Mesenchymal stem cell (in vitro differentiated cells and primary cell): ENCODE measurements around the gene MICAL1. TPM values are rescaled to one million over a fixed set of nuclear protein-coding genes. Genes with fewer than 3 reads are reported as not detected.

Experiments
- DNase-seq: peaks from one replicate; pipeline ENCODE4 v3.0.0-alpha.2; 2013
- H2AFZ ChIP-seq: one replicate; pipeline ENCODE4 v1.6.1; 2013; ENCODE audit warnings: low read depth, mild to moderate bottlenecking, control low read depth, inconsistent platforms, low read length, moderate library complexity
- H2AK5ac ChIP-seq: 2 replicates; pipeline ENCODE4 v1.6.1; 2013; ENCODE audit warnings: low read length, moderate library complexity, mild to moderate bottlenecking, inconsistent platforms; ENCODE audit not compliant: severe bottlenecking
- H2BK120ac ChIP-seq: one replicate; pipeline ENCODE4 v1.6.1; 2013; ENCODE audit warnings: low read depth, mild to moderate bottlenecking, inconsistent platforms, low read length, moderate library complexity
- H2BK12ac ChIP-seq, 2 experiments: one replicate each; pipeline ENCODE4 v1.6.1; 2013; ENCODE audit warnings: inconsistent platforms in 2 of 2, low read length in 2 of 2, mild to moderate bottlenecking in 2 of 2, moderate library complexity in 2 of 2, control low read depth in 1 of 2
- H2BK15ac ChIP-seq: one replicate; pipeline ENCODE4 v1.6.1; 2013; ENCODE audit warnings: mild to moderate bottlenecking, low read depth, inconsistent platforms; ENCODE audit not compliant: poor library complexity, severe bottlenecking
- H2BK5ac ChIP-seq: 2 replicates; pipeline ENCODE4 v1.6.1; 2013; ENCODE audit warnings: low read depth, mild to moderate bottlenecking, low read length, control low read depth, inconsistent platforms; ENCODE audit not compliant: poor library complexity, severe bottlenecking
- H3K14ac ChIP-seq, 2 experiments: one replicate each; pipeline ENCODE4 v1.6.1; 2013; ENCODE audit warnings: inconsistent platforms in 2 of 2, low read length in 2 of 2, control low read depth in 1 of 2, mild to moderate bottlenecking in 1 of 2, moderate library complexity in 1 of 2
- H3K18ac ChIP-seq, 2 experiments: one replicate each; pipeline ENCODE4 v1.6.1; 2013; ENCODE audit warnings: inconsistent platforms in 2 of 2, low read length in 2 of 2, control low read depth in 1 of 2, low read depth in 1 of 2, mild to moderate bottlenecking in 1 of 2
- H3K23ac ChIP-seq, 2 experiments: one replicate each; pipeline ENCODE4 v1.6.1; 2013; ENCODE audit warnings: inconsistent platforms in 2 of 2, low read length in 2 of 2, mild to moderate bottlenecking in 2 of 2, moderate library complexity in 2 of 2, control low read depth in 1 of 2
- H3K27ac ChIP-seq: 2 replicates; pipeline ENCODE4 v1.5.1; 2013; ENCODE audit warnings: mild to moderate bottlenecking, moderate library complexity, low read length, control low read depth, inconsistent platforms; ENCODE audit not compliant: poor library complexity, severe bottlenecking
- H3K27me3 ChIP-seq, 2 experiments: 2 replicates each; pipeline versions ENCODE4 v1.6.1 to v1.7.0; 2013; ENCODE audit warnings: low read length in 2 of 2, mild to moderate bottlenecking in 2 of 2, moderate library complexity in 2 of 2, control low read depth in 1 of 2, inconsistent platforms in 1 of 2; ENCODE audit not compliant: control insufficient read depth in 1 of 2, insufficient read depth in 1 of 2
- H3K36me3 ChIP-seq, 2 experiments: 2 replicates each; pipeline versions ENCODE4 v1.6.1 to v1.7.0; 2013; ENCODE audit warnings: low read length in 2 of 2, control low read depth in 1 of 2, inconsistent platforms in 1 of 2, low read depth in 1 of 2, mild to moderate bottlenecking in 1 of 2; ENCODE audit not compliant: insufficient read depth in 2 of 2, control insufficient read depth in 1 of 2
- H3K4ac ChIP-seq, 2 experiments: one replicate each; pipeline ENCODE4 v1.6.1; 2013; ENCODE audit warnings: inconsistent platforms in 2 of 2, low read length in 2 of 2, mild to moderate bottlenecking in 2 of 2, moderate library complexity in 2 of 2, control low read depth in 1 of 2, low read depth in 1 of 2
- H3K4me1 ChIP-seq: 2 replicates; pipeline ENCODE4 v1.6.1; 2013; ENCODE audit warnings: low read depth, low read length, control low read depth; ENCODE audit not compliant: control insufficient read depth, insufficient read depth
- H3K4me2 ChIP-seq: 2 replicates; pipeline ENCODE4 v1.6.1; 2013; ENCODE audit warnings: low read length, mild to moderate bottlenecking, inconsistent platforms; ENCODE audit not compliant: poor library complexity, severe bottlenecking
- H3K4me3 ChIP-seq, 2 experiments: 2 replicates each; pipeline versions ENCODE4 v1.5.1 to v1.7.0; 2013; ENCODE audit warnings: low read length in 2 of 2, mild to moderate bottlenecking in 2 of 2, control low read depth in 1 of 2, low read depth in 1 of 2; ENCODE audit not compliant: insufficient read depth in 1 of 2
- H3K79me1 ChIP-seq: replicated peaks from 2 replicates; pipeline ENCODE4 v1.6.1; 2013; ENCODE audit warnings: mild to moderate bottlenecking, control low read depth, low read length, inconsistent platforms; ENCODE audit not compliant: poor library complexity, severe bottlenecking
- H3K9ac ChIP-seq: 2 replicates; pipeline ENCODE4 v1.7.0; 2013; ENCODE audit warnings: mild to moderate bottlenecking, low read length, moderate library complexity
- H3K9me3 ChIP-seq: 2 replicates; pipeline ENCODE4 v1.7.0; 2013; ENCODE audit warnings: mild to moderate bottlenecking, low read length; ENCODE audit not compliant: control insufficient read depth
- H4K8ac ChIP-seq: one replicate; pipeline ENCODE4 v1.6.1; 2013; ENCODE audit warnings: inconsistent platforms, mild to moderate bottlenecking, low read length, moderate library complexity
- H4K91ac ChIP-seq: one replicate; pipeline ENCODE4 v1.6.1; 2013; ENCODE audit warnings: mild to moderate bottlenecking, low read length, inconsistent platforms
- WGBS: methylation state at CpG from one replicate; pipeline ENCODE4 v1.1.7; 2013; ENCODE audit warnings: mixed read lengths; 5-methylcytosine and 5-hydroxymethylcytosine counted together
- polyA plus RNA-seq, 2 experiments: library from polyadenylated mRNA; stranded (reverse); fragments of 200-250 nt; gene quantifications; one replicate each; pipeline ENCODE4 v1.2.3, GENCODE V29; 2013

The MICAL1 gene, protein sequence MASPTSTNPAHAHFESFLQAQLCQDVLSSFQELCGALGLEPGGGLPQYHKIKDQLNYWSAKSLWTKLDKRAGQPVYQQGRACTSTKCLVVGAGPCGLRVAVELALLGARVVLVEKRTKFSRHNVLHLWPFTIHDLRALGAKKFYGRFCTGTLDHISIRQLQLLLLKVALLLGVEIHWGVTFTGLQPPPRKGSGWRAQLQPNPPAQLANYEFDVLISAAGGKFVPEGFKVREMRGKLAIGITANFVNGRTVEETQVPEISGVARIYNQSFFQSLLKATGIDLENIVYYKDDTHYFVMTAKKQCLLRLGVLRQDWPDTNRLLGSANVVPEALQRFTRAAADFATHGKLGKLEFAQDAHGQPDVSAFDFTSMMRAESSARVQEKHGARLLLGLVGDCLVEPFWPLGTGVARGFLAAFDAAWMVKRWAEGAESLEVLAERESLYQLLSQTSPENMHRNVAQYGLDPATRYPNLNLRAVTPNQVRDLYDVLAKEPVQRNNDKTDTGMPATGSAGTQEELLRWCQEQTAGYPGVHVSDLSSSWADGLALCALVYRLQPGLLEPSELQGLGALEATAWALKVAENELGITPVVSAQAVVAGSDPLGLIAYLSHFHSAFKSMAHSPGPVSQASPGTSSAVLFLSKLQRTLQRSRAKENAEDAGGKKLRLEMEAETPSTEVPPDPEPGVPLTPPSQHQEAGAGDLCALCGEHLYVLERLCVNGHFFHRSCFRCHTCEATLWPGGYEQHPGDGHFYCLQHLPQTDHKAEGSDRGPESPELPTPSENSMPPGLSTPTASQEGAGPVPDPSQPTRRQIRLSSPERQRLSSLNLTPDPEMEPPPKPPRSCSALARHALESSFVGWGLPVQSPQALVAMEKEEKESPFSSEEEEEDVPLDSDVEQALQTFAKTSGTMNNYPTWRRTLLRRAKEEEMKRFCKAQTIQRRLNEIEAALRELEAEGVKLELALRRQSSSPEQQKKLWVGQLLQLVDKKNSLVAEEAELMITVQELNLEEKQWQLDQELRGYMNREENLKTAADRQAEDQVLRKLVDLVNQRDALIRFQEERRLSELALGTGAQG
- 25.7 TPM for polyA plus RNA-seq (2013, experiment 1 of 2)
- polyA plus RNA-seq (2013, experiment 2 of 2): 24.6 TPM

DNA sequence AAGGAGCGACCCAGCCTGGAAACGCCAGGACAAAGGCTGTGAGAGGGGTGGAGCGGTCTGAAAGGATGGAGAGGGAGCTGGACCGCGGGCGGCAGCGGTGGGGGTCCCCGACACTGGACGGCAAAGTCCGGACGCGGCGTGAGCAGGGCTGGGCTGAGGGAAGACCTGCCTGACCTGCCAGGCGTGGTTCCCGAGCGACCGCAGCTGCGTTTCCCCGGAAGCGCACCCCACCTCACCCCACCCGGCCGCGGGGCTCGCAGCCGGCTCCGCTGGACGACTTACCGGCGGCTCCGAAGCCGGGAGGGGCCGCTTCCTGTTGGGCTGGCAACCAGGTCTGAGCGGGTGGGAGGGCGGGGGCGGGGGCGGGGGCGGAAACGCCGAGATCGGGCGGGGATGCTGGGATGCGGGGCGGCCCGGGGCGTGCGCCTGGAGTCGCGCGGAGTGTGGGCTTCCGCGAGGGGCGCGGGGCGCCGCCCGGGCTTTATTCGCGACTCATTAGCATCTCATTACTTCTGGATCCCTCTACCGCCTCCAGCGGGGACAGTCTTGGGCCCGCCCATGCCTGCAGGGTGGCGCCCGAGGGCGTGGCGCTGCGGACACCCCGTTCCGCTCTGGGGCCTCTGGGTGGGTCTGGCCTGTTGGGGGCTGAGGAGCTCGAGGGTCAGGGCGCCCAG lies at the start of gene MICAL1:
Gene MICAL1, minus strand, starts transcription at position 336 of the 674 bp plus-strand sequence. CDS start 1,576 bp downstream, outside the sequence.
- Histone ChIP-seq H3K23ac (peak within 1 kb of the TSS in 1 of 2 experiments; percentile 57), H3K4ac (peak within 1 kb of the TSS; percentile 76 to 89), H4K8ac (peak within 1 kb of the TSS; percentile 89), H3K36me3 (peaks cover 29 to 30% of the 10 kb centered on the region in 2 experiments), H2AK5ac (no peak within 1 kb of the TSS), H3K18ac (peak within 1 kb of the TSS; percentile 91 to 95), H3K9ac (peak within 1 kb of the TSS; percentile 91), H2BK5ac (peak within 1 kb of the TSS; percentile 61), H3K4me3 (peak within 1 kb of the TSS; percentile 95), H3K27me3 (no peaks in the 10 kb centered on the region), H4K91ac (peak within 1 kb of the TSS; percentile 94), H3K14ac (peak within 1 kb of the TSS in 1 of 2 experiments; percentile 96), H3K79me1 (peaks cover 27% of the 10 kb centered on the region), H3K4me2 (peak within 1 kb of the TSS; percentile 98), H3K9me3 (no peaks in the 10 kb centered on the region), H3K27ac (no peak within 1 kb of the TSS), H2BK12ac (peak within 1 kb of the TSS; percentile 21 to 43), H2BK15ac (peak within 1 kb of the TSS; percentile 84), H3K4me1 (peaks cover 20% of the 10 kb centered on the region), H2BK120ac (peak within 1 kb of the TSS; percentile 73), H2AFZ (peak within 1 kb of the TSS; percentile 96)
- DNase-seq: peak; percentile 64
- under 1% methylated on average over 34 of the region's 70 CpGs for WGBS

DNA sequence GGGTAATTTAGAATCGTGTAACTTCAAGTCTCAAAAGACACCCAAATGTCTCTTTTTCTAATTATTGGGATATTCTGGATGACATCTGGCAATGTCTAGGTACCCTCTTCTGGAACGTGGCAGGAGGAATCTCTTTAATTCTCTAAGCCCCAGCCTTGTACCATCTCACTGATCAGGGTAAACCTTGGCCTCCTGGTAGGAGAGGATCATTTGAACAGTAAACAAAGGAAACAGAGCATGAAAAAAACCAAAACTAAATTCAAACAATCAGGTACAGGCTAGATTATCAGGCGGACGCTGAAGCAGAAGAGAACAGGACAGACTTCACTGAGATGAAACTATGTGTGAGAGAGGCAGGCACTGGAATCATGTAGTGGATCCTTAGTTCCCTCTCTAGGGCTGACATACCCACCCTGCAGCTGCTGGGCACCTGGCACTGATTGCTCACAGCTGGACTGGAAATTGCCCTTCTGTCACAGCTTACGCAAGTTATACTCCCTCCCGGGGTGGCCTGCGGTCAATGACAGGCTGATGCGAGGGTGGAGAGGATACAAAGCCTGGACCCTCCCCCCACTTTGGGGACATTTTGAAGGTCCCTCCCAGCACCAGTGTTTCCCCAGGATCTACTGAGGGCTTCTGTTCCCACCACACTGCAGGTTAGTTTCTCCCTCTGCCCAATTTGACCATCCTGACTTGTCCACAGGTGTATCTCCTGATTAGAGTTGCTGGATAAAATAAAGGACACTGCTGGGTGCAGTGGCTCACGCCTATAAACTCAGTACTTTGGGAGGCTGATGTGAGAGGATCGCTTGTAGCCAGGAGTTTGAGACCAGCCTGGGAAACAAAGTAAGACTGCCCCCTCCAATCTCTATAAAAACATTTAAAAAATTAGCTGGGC lies 48.0 kb upstream of the MICAL1 start:
- Histone ChIP-seq H3K9me3 (no peaks in the 10 kb centered on the region), H3K27ac (no peak overlapping the region), H3K23ac (no peak overlapping the region), H2BK5ac (no peak overlapping the region), H3K14ac (no peak overlapping the region), H3K79me1 (no peaks in the 10 kb centered on the region), H3K4ac (no peak overlapping the region), H4K8ac (no peak overlapping the region), H3K36me3 (no peaks in the 10 kb centered on the region), H3K4me3 (no peak overlapping the region), H2BK120ac (no peak overlapping the region), H3K4me1 (peaks cover 4% of the 10 kb centered on the region), H2AK5ac (no peak overlapping the region), H3K4me2 (no peak overlapping the region), H3K9ac (no peak overlapping the region), H3K18ac (no peak overlapping the region), H2AFZ (no peak overlapping the region), H3K27me3 (peaks cover 0 to 20% of the 10 kb centered on the region in 2 experiments), H2BK12ac (no peak overlapping the region), H2BK15ac (no peak overlapping the region), H4K91ac (no peak overlapping the region)
- WGBS: 73% methylated on average over 8 of the region's 10 CpGs
- no peak for DNase-seq

DNA sequence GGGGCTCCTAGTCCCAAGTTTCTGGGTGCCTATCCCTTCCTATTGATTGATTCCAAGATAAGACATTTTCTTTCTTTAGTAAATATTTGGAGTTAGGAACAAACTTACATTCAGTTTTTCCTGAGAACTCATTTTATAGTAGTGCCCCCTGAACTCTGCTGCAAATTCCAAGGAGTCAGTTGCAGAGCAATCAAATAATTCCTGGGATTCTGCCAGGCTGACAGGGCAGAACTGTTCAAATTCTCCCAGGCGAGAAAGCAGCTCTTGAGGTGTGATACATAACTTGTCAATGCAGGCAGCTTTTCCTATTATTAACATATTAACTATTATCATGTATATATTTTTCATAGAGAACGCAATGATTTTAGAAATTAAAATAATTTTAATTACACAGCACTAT lies 43.4 kb upstream of the MICAL1 start:
- Histone ChIP-seq H3K27ac (no peak overlapping the region), H3K4me3 (no peak overlapping the region), H4K91ac (no peak overlapping the region), H3K36me3 (no peaks in the 10 kb centered on the region), H2AFZ (no peak overlapping the region), H3K23ac (no peak overlapping the region), H4K8ac (no peak overlapping the region), H3K4ac (no peak overlapping the region), H3K14ac (no peak overlapping the region), H2BK5ac (no peak overlapping the region), H2BK120ac (no peak overlapping the region), H2BK12ac (no peak overlapping the region), H3K79me1 (no peaks in the 10 kb centered on the region), H3K9ac (no peak overlapping the region), H3K18ac (no peak overlapping the region), H3K27me3 (peaks cover 0 to 21% of the 10 kb centered on the region in 2 experiments), H3K4me1 (peaks cover 2% of the 10 kb centered on the region), H3K4me2 (no peak overlapping the region), H2AK5ac (no peak overlapping the region), H3K9me3 (no peaks in the 10 kb centered on the region), H2BK15ac (no peak overlapping the region)
- no peak for DNase-seq
- WGBS: no CpG with 5 or more reads among the region's 2 CpGs
